ENCODE measurements around the gene EHF.

The EHF gene

GRCh38 chr11:34640050-34640923 lies 19.4 kb downstream of the EHF start:
- TF ChIP-seq, protein P1, sequence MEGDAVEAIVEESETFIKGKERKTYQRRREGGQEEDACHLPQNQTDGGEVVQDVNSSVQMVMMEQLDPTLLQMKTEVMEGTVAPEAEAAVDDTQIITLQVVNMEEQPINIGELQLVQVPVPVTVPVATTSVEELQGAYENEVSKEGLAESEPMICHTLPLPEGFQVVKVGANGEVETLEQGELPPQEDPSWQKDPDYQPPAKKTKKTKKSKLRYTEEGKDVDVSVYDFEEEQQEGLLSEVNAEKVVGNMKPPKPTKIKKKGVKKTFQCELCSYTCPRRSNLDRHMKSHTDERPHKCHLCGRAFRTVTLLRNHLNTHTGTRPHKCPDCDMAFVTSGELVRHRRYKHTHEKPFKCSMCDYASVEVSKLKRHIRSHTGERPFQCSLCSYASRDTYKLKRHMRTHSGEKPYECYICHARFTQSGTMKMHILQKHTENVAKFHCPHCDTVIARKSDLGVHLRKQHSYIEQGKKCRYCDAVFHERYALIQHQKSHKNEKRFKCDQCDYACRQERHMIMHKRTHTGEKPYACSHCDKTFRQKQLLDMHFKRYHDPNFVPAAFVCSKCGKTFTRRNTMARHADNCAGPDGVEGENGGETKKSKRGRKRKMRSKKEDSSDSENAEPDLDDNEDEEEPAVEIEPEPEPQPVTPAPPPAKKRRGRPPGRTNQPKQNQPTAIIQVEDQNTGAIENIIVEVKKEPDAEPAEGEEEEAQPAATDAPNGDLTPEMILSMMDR (conservative IDR thresholded peaks at IDR 0.05; ENCODE audit: control insufficient read depth, insufficient read depth, low read depth, low read length), result no peak
- DNase-seq (ENCODE audit: low read depth), result no peak
- H3K4me3 ChIP-seq (ENCODE audit: control insufficient read depth, low read depth, low read length), result no peak overlapping the region

GRCh38 chr11:34640924-34641275 lies 20.0 kb downstream of the EHF start:
- TF ChIP-seq, protein P1 (conservative IDR thresholded peaks at IDR 0.05; ENCODE audit: control insufficient read depth, insufficient read depth, low read depth, low read length), result no peak
- H3K4me3 ChIP-seq (ENCODE audit: control insufficient read depth, low read depth, low read length), result no peak overlapping the region
- DNase-seq (ENCODE audit: low read depth), result no peak

DNA sequence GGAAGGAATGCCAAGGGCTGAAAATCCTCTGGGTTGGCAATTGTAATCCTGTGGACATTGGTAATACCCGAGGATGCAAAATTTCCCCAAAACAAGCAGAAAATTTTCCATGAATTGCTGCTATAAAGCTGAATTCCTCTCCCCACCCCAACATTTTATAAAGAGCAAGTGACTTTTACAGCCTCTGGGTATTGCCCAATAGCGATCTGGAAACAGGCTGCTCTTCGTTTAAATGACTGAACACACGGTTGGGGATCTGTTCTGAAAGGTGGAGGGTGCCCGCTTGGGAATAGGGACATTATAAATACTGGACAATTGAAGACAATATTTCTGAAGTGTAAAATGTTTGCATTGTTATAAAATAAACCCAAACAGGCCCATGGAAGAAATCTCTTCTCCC lies 20.6 kb downstream of the EHF start:
- no peak for DNase-seq (ENCODE audit: low read depth)
- TF ChIP-seq, protein P1 (conservative IDR thresholded peaks at IDR 0.05; ENCODE audit: control insufficient read depth, insufficient read depth, low read depth, low read length), result no peak
- no peak overlapping the region for H3K4me3 ChIP-seq (ENCODE audit: control insufficient read depth, low read depth, low read length)

- H3K4me3 ChIP-seq (ENCODE audit: control insufficient read depth, low read depth, low read length), result no peak overlapping the region
- no peak for DNase-seq (ENCODE audit: low read depth)
- TF ChIP-seq, protein P1 (conservative IDR thresholded peaks at IDR 0.05; ENCODE audit: control insufficient read depth, insufficient read depth, low read depth, low read length), result no peak
Observed at GRCh38 chr11:34642001-34642554, 21.2 kb downstream of the EHF start.

DNA sequence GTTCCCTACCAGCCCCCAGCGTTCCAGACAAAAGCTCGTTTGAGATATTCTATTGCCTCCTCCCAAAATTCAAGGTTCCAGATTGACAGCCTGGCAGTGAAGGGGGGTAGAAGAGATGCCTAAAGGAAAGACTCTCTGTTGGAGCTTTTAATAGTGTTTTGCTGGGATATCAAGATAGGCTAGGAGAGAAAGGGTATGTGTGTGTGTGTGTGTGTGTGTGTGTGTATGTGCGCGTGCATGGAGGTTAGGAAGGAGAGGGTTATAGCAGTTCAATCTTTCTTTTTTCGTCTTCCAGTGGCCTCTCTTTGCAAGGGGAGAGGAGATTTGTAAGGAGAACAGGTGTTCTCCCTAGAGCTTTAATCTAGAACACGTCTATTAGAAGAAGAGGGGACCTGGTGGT lies 22.0 kb downstream of the EHF start:
- DNase-seq (ENCODE audit: low read depth), result no peak
- TF ChIP-seq, protein P1 (conservative IDR thresholded peaks at IDR 0.05; ENCODE audit: control insufficient read depth, insufficient read depth, low read depth, low read length), result no peak
- H3K4me3 ChIP-seq (ENCODE audit: control insufficient read depth, low read depth, low read length), result no peak overlapping the region

DNA sequence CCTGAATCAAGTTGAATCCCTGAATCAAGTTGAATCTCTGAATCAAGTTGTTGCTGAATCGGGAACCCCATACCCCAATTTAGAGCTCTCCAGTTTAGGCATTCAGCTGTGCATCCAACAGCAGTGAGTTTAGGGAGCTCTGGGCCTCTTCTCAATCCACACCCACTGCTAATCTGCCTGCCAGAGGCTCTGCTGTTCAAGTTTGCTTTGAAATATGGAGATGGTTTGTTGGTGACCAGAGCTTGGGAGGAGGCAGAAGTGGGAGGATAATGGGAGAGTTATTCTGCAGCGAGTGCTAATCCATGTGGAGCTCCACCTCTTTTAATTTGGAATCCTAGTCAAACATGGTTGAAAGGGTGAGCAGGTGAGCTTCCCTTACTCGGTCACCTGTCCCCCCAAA lies 22.4 kb downstream of the EHF start:
- no peak overlapping the region for H3K4me3 ChIP-seq (ENCODE audit: control insufficient read depth, low read depth, low read length)
- TF ChIP-seq, protein P1 (conservative IDR thresholded peaks at IDR 0.05; ENCODE audit: control insufficient read depth, insufficient read depth, low read depth, low read length), result no peak
- no peak for DNase-seq (ENCODE audit: low read depth)

Measured in fibroblast of mammary gland (primary cell).